NCI-H2171 treated with DMSO at 0.1 percent for 48 hours (cell line): ENCODE measurements around the gene IL31.
"Not testable (repeated sequence)": the region's sequence is repeated elsewhere in the genome, so short reads cannot be mapped to it uniquely, and the experiment has no call there.

Experiments used
- DNase-seq: peaks from one replicate; lab custom pipeline; 2025; lab: John Stamatoyannopoulos, UW

IL31 gene

GRCh38 chr12:122192441-122192840 lies 18.4 kb upstream of the IL31 start:
- DNase-seq, result no peak

DNA sequence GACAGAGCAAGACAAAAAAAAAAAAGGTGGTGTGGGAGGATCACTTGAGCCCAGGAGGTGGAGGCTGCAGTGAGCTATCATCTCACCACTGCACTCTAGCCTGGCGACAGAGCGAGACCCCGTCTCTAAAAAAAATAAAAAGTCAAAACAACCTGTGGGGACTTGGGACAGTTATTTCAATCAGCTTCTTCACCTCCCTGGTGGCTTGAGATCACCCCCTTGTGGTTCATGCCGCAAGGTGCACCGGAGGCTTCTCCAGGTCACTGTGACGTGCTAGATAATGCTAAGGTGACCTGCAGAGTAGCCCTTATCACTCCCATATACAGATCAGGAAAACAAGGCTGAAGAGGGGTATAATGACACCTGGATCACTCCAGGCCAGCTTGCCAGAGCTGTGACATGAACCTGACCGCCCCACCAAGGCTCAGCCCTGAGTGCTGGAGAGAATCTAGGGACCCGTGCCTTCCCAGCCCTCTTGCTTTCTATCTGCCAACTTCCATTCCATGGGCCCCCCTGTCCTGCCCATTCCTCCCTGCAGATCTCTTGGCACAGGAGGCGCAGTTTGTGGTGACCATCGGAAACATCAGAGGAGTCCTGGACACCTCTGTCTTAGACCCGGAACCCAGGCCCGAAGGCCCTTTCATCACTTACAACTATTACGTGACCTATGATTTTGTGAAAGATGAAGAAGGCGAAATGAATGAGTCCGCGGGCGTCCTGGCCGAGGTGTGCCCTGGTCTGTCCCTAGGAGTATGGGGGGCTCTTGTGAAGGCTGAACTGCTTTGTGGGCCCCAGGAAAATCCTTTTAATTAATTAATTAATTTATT lies 17.0 kb upstream of the IL31 start:
- peak; percentile 39 for DNase-seq

GRCh38 chr12:122189626-122190475 lies 15.8 kb upstream of the IL31 start:
- DNase-seq, result no peak

- DNase-seq, result no peak
Observed at GRCh38 chr12:122187466-122187865, 13.4 kb upstream of the IL31 start.

GRCh38 chr12:122185494-122186082 lies 11.6 kb upstream of the IL31 start:
- DNase-seq, result no peak

- no peak for DNase-seq
Observed at GRCh38 chr12:122185079-122185478, 11.1 kb upstream of the IL31 start.

DNA sequence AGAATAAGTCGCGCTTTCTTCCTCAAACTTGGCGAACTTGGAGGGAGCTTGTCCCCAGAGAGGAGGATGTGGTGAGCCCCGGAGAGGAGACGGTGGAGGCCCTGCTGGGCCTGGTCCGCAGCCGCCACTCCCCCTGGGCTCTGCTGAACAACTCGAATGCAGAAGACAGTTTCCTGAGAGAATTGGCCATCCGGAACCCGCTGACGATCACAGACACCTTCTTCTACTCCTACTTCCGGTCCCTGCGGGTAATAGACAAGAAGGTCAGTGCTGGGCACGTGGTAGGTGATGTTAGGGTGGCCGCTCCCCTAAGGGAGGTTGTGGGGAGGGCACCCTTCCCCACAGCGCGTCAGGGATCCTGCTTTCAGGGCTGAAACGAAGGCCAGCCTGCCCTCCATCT lies 10.5 kb upstream of the IL31 start:
- no peak for DNase-seq

DNA sequence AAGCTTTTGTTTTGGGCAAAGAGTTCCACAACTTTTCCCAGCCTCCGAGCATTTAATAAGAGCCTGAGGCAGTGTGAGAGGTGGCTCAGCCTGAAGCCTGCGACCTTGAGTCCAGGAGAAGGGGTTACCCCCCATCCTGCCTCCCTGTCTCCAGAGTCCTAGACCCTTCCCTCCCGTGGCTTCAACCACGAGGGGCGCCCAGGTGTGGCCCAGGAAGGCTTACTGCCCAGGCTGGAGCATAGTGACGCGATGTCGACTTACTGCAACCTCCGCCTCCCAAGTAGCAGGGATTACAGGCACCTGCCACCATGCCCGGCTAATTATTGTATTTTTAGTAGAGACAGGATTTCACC lies 9.5 kb upstream of the IL31 start:
- DNase-seq, result no peak

DNA sequence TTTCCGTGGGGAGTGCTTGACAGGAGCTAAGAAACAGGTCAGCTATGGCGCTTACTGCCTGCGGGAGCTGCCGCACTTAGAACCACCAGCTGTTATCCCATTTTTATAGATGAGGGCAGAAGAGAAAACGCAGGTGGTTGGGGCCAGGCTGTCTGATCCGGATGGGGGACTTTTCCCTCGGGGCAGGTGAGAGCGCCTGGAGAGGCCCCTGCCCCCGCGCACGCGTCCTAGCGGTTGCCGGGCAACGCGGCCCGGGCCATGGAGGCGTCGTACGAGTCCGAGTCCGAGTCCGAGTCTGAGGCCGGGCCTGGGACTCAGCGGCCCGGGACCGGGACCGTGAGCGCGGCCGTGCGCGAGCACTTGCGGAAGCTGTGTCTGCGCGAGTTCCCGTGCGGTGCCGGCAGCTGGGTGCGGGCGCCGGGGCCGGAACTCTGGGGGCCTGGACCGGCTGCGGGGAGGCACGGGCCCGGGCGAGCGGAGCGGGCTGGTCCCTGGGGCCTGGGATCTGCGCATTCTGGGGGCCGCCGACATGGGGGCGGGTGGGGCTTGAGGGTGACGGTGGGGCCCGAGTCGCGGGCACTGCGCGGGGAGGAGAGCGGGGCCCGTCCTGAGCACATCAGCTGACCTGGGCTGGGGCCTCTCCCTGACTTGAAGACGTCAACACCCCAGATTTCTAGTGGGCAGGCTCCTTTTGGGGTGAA lies 9.0 kb upstream of the IL31 start, which contains the start of gene LRRC43:
TSS of gene LRRC43 (plus strand) at position 237 of the 701 bp plus-strand sequence. CDS start at position 259, 22 bp downstream.
- DNase-seq, result peak; percentile 96

DNA sequence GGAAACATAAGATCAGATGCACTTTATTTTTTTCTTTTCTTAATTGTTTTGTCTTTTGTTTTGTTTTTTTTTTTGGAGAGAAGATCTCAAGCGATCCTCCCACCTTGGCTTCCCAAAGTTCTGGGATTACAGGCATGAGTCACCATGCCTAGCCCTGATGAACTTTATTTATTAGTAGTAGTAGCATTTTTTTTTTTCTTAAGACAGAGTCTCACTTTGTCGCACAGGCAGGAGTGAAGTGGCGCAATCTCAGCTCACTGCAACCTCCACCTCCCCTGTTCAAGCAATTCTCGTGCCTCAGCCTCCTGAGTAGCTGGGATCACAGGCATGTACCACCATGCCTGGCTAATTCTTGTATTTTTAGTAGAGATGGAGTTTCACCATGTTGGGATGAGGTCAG lies 2.5 kb upstream of the IL31 start:
- not testable (repeated sequence) for DNase-seq

DNA sequence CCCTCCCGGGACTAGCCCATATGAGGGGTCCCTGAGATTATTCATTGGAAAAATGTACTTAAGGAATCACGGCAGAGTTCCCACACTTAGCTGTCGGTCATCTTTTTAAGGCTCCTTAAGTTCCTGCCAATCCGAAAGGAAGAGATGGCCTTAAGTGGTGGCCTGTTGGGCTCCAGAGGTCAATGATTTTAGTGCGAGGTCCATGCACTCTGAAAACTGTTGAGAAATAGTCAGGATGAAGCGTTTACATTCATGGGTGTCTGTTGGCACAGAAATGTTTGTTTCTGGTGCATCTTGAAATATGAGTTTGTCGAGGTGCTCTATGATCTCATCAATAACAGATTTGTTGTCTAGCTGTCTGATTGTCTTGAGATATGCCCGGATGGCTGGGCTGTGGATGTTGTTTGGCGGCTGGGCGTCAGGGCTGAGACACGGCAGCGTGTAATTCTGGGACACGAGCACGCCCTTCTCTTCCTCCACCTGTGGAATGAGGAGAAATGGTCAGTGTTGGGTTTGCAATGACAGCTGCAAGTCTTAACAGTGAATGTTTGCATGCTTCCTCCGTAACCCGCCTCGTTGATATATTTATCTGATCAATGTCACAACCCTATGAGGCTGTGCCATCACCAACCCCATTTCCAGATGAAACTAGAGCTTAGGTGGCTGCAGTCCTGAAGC lies 1.6 kb downstream of the IL31 start:
- no peak for DNase-seq

GRCh38 chr12:122171399-122171798 lies 2.6 kb downstream of the IL31 start:
- DNase-seq, result no peak

GRCh38 chr12:122168492-122168891 lies 5.5 kb downstream of the IL31 start:
- no peak for DNase-seq

DNA sequence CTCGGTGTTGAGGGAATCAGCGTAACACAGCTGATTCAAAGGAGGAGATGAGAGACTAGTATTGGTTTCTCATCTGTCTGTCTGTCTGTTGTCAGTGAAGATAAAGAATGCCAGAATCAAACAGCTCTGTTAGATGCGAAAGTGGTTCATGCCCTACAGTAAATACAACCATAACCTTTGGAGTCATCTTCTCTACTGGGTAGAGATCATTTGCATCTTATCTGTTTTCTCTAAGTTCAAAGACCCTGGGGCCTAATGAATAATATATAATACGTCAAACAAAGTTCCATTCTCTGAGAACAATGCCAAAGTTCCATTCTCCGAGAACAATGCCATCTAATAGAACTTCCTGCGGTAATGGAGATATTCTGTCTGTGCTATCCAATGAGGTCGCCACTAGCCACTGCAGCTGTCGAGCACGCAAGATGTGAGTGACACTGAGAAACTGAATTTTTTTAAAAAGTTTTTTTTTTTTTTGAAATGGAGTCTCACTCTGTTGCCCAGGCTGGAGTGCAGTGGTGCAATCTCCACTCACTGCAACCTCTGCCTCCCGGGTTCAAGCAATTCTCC lies 6.6 kb downstream of the IL31 start:
- DNase-seq, result no peak

GRCh38 chr12:122166422-122167349 lies 7.3 kb downstream of the IL31 start:
- peak; percentile 42 for DNase-seq

GRCh38 chr12:122162976-122163375 lies 11.0 kb downstream of the IL31 start:
- DNase-seq, result no peak

GRCh38 chr12:122161682-122162081 lies 12.3 kb downstream of the IL31 start:
- DNase-seq, result no peak

DNA sequence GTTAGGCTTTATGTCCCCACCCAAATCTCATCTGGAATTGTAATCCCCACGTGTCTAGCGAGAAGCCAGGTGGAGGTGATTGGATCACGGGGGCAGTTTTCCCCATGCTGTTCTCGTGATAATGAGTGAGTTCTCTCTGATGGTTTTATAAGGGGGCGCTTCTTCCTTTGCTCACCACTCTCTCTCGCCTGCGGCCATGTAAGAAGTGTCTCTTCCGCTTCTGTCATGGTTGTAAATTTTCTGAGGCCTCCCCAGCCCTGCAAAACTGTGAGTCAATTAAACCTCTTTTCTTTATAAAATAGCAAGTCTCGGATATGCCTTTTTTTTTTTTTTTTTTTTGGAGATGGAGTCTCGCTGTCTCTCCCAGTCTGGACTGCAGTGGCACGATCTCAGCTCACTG lies 13.3 kb downstream of the IL31 start:
- DNase-seq, result no peak

DNA sequence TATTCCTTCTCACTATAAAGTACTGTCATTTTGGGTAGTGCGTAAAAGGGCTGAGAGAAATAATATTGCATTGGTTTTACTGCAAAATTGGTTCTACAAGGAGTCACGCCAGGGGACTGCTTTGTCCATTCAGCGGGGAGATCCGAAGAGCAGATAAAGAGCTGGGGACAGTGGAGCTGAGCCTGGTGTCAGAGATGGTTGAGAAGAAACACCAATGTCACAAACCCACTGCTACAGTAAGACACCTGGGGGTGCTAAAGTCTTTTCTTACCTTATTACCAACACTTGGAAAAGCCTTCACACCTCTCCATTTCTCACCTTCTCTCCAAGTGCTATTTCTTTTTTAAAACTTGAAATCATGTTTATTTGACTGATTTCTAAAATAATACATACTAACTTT lies 14.1 kb downstream of the IL31 start:
- peak; percentile 11 for DNase-seq

DNA sequence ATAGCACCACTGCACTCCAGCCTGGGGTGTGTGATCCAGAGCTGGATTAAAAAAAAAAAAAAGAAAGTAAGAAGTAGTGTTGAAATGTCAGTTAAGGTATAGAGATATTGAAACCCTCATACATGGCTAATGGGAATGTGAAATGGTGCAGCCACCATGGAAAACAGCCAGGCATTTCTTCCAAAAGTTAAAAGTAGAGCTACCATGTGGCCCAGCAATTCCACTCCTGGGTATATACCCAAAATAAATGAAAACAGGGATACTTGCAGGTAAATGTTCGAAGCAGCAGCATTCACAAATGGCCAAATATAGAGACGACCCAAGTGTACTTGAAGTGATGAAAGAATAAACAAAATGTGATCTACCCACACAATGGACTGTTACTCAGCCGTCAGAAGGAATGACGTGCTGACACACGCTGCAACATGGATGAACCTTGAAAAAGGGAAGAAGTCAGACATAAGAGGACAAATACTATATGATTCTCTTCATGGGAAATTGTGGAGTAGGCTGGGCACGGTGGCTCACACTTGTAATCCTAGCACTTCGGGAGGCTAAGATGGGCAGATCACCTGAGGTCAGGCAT lies 15.2 kb downstream of the IL31 start:
- no peak for DNase-seq
